HUES48 (cell line): ENCODE data around the gene GPC6.
"Not testable (repeated sequence)": the region's sequence is repeated elsewhere in the genome, so short reads cannot be mapped to it uniquely, and the experiment has no call there.

Source experiments
- H3K27ac ChIP-seq: one replicate; pipeline ENCODE4 v1.7.0; 2013; ENCODE audit warnings: low read depth, low read length, inconsistent platforms
- H3K27me3 ChIP-seq: 2 replicates; pipeline ENCODE4 v1.6.1; 2013; ENCODE audit warnings: mild to moderate bottlenecking, low read length; ENCODE audit not compliant: control insufficient read depth, insufficient read depth
- H3K36me3 ChIP-seq: 2 replicates; pipeline ENCODE4 v1.6.1; 2013; ENCODE audit warnings: low read length; ENCODE audit not compliant: control insufficient read depth, insufficient read depth
- H3K4me1 ChIP-seq: 2 replicates; pipeline ENCODE4 v1.6.1; 2013; ENCODE audit warnings: mild to moderate bottlenecking, low read length; ENCODE audit not compliant: control insufficient read depth, insufficient read depth
- H3K4me3 ChIP-seq: 2 replicates; pipeline ENCODE4 v1.5.1; 2013; ENCODE audit warnings: mild to moderate bottlenecking, low read depth, low read length
- H3K9ac ChIP-seq: 2 replicates; pipeline ENCODE4 v1.6.1; 2013; ENCODE audit warnings: mild to moderate bottlenecking, low read depth, low read length, moderate library complexity
- H3K9me3 ChIP-seq: 2 replicates; pipeline ENCODE4 v1.6.1; 2013; ENCODE audit warnings: low read length; ENCODE audit not compliant: control insufficient read depth, insufficient read depth

GPC6 gene

DNA sequence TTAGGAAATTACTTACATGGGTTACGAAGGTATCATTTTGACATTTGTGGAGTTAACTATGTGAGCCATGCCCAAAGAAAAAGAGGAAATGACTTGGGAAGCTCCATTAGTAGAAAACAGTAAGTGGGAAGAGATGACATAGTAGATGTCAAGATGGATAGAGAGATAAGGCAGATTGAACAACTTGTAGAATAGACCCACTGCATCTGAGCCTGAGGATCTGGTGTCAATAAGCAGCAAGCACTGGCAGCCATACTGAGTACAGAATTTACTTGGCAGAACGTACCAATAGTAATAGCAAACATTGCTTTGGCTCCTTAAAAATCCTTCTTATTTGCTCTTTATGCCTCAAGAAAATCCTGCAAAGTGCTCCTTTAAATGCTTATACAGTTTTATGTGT, 203.8 kb downstream of the GPC6 start:
- no peaks in the 10 kb centered on the region for H3K27me3 ChIP-seq
- H3K4me1 ChIP-seq = no peaks in the 10 kb centered on the region
- H3K4me3 ChIP-seq = no peak overlapping the region
- no peaks in the 10 kb centered on the region for H3K36me3 ChIP-seq
- no peaks in the 10 kb centered on the region for H3K9me3 ChIP-seq
- H3K9ac ChIP-seq = no peak overlapping the region
- H3K27ac ChIP-seq = no peak overlapping the region

DNA sequence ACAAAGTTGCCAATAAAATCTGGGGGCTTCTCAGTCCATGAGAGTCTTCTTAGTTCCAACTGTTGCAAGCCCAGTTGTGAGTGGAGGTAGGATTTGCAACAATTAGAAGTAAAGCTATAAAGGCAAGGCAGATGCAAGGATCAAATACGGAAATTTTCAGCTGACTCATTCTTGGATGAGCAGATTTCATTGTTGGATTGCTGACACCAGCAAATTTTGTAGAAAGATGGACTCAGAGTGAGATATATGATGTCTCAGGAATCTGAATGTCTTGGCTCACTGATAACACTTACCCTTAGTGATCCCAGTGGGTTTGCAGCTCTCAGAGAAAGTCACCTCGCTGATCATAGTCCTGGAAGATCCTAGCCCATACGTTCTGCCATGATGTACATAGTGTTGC, 209.0 kb downstream of the GPC6 start:
- Histone ChIP-seq H3K9me3 (no peaks in the 10 kb centered on the region), H3K4me3 (no peak overlapping the region), H3K27me3 (no peaks in the 10 kb centered on the region), H3K4me1 (no peaks in the 10 kb centered on the region), H3K9ac (no peak overlapping the region), H3K36me3 (no peaks in the 10 kb centered on the region), H3K27ac (no peak overlapping the region)

DNA sequence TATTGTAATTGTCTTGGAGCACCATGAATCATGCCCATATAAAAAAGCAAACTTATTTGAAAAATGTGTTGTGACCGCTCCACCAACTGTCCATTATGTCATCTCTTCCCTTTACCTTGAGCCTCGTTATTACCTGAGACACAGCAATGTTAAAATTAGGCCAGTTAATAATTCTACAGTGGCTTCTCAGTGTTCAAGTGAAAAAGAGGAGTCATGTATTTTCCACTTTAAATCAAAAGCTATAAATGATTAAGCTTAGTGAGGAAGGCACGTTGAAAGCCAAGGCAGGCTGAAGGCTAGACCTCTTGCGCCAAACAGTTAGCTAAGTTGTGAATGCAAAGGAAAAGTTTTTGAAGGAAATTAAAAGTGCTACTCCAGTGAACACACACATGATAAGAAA, 210.5 kb downstream of the GPC6 start:
- Histone ChIP-seq H3K9me3 (no peaks in the 10 kb centered on the region), H3K36me3 (no peaks in the 10 kb centered on the region), H3K9ac (no peak overlapping the region), H3K27ac (no peak overlapping the region), H3K27me3 (no peaks in the 10 kb centered on the region), H3K4me1 (no peaks in the 10 kb centered on the region), H3K4me3 (no peak overlapping the region)

DNA sequence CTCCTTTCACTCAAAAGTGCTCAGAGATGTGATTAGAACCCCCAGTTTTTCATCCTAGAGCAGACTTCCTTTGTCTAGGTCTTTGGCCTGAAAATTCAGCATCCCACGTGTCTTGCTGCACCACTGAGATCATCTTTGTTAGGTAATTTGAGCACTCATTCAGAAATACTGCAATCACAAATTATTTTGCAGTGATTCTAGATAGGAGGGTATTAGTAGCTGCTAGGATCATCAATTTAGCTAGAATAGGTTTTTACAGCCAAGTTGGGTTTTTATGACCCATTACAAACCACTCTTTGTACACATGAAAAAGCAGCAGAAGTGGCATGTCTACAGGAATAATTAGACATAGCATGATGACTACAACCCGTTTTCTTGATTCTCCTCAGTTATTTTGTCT, 219.6 kb downstream of the GPC6 start:
- Histone ChIP-seq H3K27ac (no peak overlapping the region), H3K27me3 (no peaks in the 10 kb centered on the region), H3K4me1 (peaks cover 14% of the 10 kb centered on the region; the same call in 1 of the 2 replicates), H3K9me3 (no peaks in the 10 kb centered on the region), H3K4me3 (no peak overlapping the region), H3K9ac (no peak overlapping the region), H3K36me3 (no peaks in the 10 kb centered on the region)

DNA sequence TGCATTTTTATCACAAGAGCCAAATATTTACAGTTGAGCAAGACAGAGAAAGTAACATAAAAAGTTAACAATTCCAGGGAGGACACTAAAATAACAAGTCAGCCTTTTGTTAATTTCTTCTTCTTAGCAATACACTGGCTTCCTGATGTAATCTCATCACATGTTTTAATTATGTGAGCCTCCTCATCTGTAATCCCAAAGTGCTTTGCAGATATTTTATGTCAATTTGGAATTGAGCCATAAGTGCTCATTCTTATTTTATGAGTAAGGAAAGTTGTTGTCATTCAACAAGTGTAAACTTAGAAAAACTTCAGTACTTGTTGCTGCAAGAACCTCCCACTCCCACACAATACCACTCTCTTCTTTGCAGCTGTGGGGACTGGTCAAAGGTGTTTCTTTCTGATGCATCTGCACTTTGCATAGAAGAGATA, 223.6 kb downstream of the GPC6 start:
- Histone ChIP-seq H3K9ac (no peak overlapping the region), H3K27ac (no peak overlapping the region), H3K9me3 (no peaks in the 10 kb centered on the region), H3K4me1 (peaks cover 13% of the 10 kb centered on the region; the same call in 1 of the 2 replicates), H3K27me3 (no peaks in the 10 kb centered on the region), H3K4me3 (no peak overlapping the region), H3K36me3 (no peaks in the 10 kb centered on the region)

DNA sequence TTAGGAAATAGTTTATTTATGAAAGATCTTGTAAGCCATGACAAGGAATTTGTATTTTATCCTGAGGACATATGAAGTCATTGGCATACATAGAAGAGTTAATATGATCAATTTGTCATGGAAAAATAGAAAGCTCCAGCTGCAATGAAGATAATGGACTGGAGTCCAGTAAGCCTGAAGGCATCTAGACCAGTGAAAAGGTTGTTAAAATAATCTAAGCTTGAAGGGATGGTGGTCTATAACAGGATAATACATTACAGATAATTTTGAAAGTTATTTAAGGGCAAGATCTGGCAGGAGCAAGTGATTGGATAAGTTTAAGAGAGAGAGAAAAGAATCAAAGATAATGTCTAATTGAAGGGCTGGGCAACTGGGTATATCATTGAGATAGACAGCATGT, 224.2 kb downstream of the GPC6 start:
- Histone ChIP-seq H3K36me3 (no peaks in the 10 kb centered on the region), H3K4me1 (peaks cover 9% of the 10 kb centered on the region; the same call in 1 of the 2 replicates), H3K9me3 (no peaks in the 10 kb centered on the region), H3K27ac (no peak overlapping the region), H3K4me3 (no peak overlapping the region), H3K27me3 (no peaks in the 10 kb centered on the region), H3K9ac (no peak overlapping the region)

DNA sequence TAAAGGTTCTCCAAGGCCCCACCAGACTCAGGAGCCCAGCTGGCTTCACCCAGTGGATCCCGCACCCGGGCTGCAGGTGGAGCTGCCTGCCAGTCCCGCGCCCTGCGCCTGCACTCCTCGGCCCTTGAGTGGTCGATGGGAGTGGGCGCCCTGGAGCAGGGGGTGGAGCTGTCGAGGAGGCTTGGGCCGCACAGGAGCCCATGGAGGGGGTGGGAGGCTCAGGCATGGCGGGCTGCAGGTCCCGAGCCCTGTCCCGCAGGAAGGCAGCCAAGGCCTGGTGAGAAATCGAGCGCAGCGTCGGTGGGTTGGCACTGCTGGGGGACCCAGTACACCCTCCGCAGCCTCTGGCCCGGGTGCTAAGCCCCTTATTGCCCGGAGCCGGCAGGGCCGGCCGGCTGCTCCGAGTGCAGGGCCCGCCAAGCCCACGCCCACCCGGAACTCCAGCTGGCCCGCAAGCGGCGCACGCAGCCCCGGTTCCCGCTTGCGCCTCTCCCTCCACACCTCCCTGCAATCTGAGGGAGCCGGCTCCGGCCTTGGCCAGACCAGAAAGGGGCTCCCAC, 228.1 kb downstream of the GPC6 start:
- not testable (repeated sequence) for H3K36me3 ChIP-seq, H3K4me1 ChIP-seq, H3K9ac ChIP-seq, H3K27me3 ChIP-seq, H3K9me3 ChIP-seq, H3K4me3 ChIP-seq, H3K27ac ChIP-seq

DNA sequence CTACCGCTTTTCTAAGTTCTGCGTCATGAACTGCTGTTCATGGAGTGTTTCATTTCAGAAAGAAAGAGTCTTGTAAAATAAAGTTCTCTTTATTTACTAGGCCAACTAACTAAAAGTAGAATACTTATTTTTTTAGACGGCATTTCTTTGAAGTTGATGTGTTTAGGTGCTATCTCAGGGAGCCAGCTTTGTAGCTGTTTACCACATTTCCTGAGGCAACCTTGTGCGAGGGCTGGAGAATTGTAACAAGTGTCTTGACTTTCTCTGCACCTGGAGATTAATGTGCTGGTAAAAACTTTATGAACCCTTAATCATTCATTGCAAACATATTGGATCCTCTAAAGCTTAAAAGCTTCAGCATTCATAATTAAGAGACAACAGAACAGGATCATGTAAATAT, 229.3 kb downstream of the GPC6 start:
- Histone ChIP-seq H3K27me3 (no peaks in the 10 kb centered on the region), H3K36me3 (no peaks in the 10 kb centered on the region), H3K27ac (no peak overlapping the region), H3K4me1 (peaks cover 9% of the 10 kb centered on the region; the same call in 1 of the 2 replicates), H3K9me3 (no peaks in the 10 kb centered on the region), H3K9ac (no peak overlapping the region), H3K4me3 (no peak overlapping the region)

DNA sequence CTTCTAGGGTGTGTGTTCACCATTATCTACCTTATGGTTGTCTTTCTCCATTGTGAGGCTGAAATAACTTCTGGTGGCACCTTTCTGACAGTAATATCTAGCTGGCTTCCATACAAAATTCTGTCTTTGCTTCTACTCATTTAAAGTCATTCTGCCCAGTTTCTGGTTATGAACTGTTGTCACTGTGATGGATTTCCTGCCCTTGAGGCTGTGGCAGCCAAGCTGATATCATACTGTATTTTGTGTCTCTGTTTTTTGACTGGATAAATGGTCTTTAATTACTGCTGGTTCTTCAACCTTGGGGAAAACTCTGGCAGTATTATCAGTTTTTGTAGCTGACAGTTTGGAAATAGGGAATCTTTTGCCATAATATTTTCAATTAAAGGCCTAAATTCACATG, 233.4 kb downstream of the GPC6 start:
- no peaks in the 10 kb centered on the region for H3K27me3 ChIP-seq
- no peak overlapping the region for H3K27ac ChIP-seq
- no peaks in the 10 kb centered on the region for H3K9me3 ChIP-seq

DNA sequence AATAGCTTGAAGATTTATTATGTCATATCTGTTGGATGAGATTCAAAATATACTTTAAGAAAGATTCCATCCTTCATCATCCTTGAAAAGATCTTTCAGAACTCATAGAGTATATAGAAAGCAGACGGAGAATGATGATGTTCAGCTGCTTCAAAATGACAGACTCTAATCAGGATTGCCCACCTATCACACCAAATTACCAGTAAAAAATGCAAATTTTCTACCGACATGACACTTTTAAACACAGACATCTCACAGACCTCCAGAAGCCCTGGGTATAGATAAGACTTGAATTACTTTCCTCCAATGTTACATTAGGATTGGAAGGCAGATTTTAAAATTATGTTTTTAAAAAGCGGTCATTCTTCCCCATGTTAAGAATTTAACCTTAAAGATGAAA, 235.5 kb downstream of the GPC6 start:
- H3K36me3 ChIP-seq = no peaks in the 10 kb centered on the region
- H3K4me3 ChIP-seq = no peak overlapping the region
- no peaks in the 10 kb centered on the region for H3K9me3 ChIP-seq
- no peak overlapping the region for H3K9ac ChIP-seq
- H3K27ac ChIP-seq = no peak overlapping the region
- no peaks in the 10 kb centered on the region for H3K4me1 ChIP-seq
- H3K27me3 ChIP-seq = no peaks in the 10 kb centered on the region

More for the DNA sequence above, 233.4 kb downstream of the GPC6 start:
- Histone ChIP-seq H3K4me3 (no peak overlapping the region), H3K9ac (no peak overlapping the region), H3K36me3 (no peaks in the 10 kb centered on the region), H3K4me1 (peaks cover 9% of the 10 kb centered on the region; the same call in 1 of the 2 replicates)

DNA sequence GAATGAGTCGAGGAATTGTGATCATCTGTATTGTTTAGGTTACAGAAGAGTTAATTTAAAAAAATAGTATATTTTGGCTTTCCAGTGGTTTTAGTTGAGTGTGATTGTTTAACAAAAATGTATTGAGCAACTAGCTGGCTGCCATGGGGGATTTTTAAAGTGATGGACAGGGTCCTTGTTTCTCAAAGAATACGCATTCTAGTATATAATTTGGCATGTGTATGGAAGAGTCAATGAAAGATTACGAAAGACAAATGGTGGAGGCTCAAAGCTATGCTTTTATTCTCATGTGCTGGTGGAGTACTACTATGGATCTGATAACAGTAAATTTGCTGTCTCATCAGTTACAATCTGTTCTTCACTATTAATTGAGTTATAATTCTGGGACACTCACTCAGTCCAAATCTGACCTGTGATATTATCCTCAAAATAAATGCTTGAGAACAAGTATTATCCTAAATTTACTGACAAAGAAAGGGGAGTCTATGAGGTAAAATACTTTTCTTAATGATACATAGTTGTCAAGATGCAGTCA, 240.0 kb downstream of the GPC6 start:
- H3K9me3 ChIP-seq = 0 out of 2 replicates have a peak, but pooled peaks cover 4% of the 10 kb centered on the region
- H3K4me1 ChIP-seq = no peaks in the 10 kb centered on the region
- no peak overlapping the region for H3K27ac ChIP-seq
- no peak overlapping the region for H3K4me3 ChIP-seq
- no peak overlapping the region for H3K9ac ChIP-seq
- H3K36me3 ChIP-seq = no peaks in the 10 kb centered on the region
- no peaks in the 10 kb centered on the region for H3K27me3 ChIP-seq
